GM21825 (cell line): ENCODE data around the gene RREB1.
"Not testable (repeated sequence)": the region's sequence is repeated elsewhere in the genome, so short reads cannot be mapped to it uniquely, and the experiment has no call there.

Source experiments
- ATAC-seq: cut with Tn5 transposase; IDR thresholded peaks from one replicate; pipeline ENCODE4 v1.9.1; 2021; ENCODE audit warnings: mild to moderate bottlenecking, moderate library complexity; ENCODE audit not compliant: unreplicated experiment

Gene RREB1

DNA sequence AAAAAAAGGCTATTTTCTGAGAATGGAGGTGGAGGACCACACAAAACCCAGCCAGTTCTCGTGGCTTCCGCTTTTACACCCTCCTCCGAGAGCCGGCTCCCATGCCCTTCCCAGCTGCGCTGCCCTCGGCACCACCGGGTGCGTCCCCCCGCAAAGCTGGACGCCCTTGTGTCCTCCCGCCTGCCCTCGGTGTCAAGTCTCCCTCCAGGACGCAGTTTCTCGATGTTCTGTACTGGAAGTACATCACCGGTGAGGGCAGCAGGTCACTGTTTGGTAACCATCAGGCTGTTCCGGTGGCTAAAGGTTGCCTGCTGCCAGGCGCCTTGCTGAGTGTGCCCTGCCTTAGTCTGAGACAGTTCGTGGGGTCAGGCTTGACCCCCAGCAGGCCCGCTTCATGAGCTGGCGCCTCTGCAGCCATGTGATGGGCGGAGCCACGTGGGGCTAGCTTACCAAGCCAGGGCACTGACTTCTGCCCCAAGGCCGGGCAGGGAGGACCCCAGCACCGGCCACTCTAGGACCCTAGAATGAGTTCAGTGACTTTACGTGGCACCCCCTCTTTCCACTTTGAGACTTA lies 34.6 kb downstream of the RREB1 start:
- ATAC-seq = no peak

DNA sequence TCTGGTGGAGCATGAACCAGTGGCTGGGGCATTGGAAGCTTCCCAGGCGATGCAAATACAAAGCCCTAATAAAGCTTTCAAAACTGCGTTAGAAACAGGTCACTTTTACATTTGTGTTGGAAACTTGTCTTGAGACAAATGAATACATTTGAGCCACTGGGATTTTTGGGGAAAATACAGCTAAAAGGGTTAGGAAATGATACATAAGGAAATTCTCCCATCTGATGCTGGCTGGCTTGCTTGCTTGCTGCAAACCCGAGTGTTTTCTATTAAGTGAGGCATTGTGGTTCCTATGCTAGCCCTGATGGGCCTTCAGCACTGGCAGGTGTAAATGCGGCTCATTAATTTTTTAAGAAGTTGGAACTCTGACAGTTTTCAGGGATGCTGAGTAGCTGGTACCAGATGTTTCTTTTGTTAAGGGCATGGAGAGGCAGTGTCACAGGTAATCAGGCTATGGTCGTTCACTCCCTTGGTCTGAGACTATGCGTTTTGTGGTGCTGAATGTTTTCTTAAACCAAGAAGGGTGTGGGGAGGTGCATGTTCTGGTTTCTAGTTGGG lies 35.2 kb downstream of the RREB1 start:
- no peak for ATAC-seq

DNA sequence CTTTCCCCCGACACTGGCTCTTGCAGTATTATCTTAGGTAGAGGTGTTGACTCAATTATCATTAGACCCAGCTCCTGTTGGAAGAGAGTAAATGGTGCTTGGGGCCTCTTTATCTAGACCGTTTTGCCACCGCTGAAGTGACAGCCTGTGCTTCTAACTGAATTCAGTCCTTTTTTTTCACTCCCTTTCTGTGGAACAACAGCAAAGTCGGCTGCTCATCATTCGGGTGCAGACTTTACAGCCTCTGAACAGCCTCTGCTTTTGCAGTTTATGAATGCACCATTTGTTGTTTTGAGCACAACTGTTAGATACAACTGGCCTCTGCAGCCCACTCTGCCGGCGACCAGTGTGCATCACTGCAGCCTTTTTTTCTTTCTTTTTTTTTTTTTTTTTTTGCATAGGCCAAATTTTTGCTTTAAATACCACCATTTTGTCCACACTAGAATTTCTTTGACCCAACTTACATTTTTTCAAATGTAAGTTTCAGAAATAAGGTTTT lies 35.8 kb downstream of the RREB1 start:
- ATAC-seq = no peak

DNA sequence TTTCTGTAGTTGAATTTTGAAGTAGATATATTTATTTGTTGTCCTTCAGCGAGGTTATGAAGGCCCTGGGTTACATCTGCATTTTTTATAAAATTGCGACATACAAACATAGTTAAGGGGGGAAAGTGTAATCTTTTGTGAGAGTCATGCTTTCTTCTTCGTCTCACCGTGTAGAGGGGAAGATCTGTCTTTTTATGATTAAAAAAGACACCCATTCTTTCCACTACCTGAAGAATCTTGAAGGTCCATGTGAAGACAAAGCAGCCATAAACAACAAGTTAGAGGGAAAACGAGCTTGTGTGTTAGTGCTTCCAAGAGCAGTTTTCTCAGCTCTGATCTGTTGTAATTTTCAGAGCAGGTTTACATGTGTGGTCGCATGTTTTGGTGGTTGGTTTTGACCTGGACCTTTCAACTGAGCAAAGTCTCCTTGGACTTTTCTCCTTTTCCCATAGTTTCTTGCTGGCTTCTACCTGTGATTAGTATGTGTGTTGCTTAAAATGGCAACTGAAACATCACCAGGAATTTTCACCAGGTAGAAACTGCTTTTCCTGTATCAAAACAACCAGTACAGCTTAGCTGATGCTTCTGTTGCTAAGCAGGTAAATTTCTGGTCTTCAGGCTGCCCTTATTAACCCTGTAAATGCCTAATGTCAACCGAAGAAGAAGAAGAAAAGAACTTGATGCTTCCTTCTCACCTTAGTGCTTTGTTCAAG lies 37.3 kb downstream of the RREB1 start:
- no peak for ATAC-seq

DNA sequence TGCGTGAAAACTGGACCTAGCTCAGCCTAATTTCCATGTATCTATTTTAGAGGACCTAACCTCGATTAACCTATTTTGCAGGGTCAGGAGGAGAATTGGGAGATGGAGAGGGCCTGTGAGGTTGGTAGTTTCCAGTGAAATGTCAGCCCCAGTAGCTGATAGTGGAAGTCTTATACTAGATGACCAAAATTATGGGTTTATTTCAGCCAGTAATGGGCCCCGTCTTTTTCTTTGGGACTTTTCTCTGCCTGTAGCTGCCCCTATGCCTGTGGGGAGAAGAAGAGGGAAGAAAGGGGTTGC lies 37.8 kb downstream of the RREB1 start:
- ATAC-seq = no peak

DNA sequence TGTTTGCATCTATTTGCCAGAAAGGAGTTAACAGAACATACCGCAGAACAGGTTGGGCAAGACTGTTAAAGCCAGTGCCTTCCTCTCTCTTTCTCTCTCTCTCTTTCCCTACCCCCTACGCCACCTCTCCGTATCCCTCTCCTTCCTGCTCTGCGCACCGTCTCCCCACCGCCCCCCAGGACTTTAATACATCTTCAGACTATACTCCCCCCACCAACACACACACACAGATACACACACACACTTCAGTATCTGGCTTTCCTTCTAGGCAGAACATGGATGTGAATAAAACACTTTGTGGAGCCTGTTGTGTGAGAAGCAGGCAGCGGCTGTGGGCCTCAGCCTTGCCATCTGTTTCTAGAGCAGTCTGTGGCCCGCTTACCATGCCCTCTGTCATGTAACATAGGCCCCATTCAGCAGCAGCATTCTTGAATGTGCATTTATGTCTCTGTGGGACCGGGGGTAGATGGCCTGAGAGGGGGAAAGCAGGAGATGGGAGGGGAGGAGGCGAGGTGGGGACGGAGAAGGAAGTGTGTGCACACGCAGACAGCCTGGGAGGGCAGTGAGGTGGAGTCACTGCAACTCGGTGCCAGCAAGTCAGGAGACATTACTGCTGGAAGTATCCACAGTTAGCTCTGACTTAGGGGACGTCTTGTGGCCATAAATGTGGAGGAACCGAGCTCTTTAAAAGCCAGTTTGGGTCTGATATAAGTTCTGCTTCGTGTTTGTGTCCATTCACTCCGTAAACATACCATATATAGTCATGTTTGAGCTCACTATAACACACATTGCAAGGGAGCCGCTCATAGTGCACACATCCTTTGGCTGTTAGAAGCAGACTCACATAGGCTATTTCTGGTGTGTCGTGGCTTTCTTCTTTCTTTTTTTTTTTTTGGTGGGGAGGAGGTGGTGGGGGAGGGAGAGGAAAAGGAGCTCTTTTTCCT lies 38.4 kb downstream of the RREB1 start:
- peak; percentile 54 for ATAC-seq

DNA sequence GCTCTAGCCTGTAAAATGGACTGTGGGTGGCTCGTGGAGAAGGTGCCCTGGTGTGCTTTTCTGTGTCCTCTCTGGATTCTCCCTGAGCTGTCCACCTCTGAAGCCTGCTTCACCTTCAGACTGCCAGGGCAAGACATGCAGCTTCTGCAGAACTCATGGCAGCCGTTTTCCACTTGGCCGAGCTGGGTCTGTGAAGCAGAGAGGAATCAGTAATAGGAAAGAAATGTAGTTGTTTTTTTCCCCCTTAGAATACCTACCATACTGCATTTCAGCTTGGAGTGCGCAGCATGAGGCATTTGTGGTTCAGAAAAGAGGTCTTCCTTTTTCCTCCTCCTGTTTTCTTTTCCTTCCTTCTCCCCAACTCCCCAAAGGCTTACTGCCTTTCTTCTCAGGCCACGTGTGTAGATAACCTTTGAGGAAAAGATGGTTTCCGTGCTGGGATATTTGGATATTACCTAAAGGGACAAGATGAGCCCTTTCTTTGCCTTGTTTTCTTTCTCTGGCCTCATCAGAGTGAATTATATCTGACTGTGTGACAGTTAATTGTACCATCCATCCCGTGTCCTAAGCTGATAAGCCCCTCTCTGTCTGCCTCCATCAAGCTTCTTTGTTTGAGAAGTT lies 39.4 kb downstream of the RREB1 start:
- no peak for ATAC-seq

DNA sequence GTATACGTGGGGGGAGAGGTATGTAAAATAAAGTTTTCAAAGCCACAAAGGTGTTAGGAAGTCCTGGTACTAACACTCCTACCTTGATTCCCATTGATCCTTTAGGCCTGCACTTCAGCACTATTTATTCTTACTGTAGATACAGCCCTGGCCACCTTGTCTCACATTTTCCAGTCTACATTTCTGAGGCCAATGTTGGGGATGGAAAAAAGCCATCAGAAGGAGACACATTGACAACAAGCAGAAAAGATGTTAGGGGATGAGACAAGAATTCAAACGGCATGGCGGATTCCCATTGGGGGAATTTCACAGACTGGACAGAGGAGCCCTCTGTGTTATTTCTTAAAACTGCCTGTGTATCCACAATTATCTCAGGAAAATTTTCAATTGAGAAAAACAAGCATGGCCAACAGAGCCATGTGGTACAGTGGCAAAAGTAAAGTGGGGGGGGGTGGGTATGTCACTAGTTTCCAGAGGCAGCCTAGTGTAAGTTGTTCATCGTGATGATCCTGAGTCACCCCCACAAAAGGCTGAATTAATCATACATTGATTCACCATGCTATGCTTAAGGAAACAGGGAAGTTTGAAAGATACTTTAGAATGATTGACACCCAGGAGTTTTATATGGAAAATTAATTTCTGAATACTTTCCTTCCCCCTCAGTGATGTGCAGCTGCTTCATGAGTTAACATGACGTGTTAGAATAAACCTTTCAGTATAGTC lies 40.5 kb downstream of the RREB1 start:
- no peak for ATAC-seq

DNA sequence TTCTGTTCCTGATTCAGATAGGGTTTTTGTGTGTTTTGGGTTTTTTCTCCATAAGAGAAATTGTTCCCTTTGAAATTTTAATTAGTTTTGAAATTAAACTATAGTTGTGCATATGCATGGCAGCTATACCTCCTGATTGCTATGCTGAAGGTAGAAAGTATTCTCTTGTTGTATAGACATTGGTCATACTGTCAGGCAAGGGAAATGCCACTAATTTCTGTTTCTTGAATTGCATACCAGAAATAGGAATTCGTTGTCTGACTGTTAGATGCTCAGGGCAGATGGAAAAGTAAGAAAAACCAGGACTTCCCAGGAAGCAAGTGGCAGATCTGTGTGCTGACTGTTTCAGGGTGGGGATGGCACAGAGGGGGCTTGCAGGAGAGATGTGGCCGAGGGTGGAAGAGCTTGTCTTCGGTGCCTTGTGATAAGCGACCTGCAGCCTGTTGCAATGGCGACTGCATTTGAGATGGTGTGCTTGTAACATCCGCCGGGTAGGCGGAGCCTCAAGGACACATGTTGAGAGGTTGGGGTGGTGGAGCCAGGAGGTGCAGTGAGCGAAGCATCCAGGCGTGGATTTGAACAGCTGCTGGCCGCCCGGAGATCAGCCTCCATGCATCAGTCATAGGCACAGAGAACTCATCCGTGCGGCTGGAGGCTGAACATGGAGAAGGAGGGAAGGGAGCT lies 42.8 kb downstream of the RREB1 start:
- no peak for ATAC-seq

DNA sequence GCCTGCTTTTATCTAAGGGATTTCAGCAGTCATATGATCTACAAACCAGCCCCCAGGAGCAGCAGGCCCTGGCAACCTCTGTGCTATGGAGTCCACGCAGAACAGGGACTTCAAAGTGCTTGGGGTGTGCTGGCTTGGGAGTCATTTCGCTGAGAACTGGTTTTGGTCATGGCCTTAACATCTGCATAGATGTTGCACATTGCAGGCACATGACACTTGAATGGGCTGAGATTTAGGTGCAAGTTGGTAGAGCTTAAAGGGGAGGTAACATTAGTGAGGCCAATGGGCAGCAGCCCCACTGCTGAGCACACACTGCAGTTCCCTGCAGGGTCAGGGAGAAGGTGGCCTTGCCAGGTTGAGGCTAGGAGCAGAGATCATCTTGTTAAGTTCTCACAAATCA lies 43.6 kb downstream of the RREB1 start:
- no peak for ATAC-seq

DNA sequence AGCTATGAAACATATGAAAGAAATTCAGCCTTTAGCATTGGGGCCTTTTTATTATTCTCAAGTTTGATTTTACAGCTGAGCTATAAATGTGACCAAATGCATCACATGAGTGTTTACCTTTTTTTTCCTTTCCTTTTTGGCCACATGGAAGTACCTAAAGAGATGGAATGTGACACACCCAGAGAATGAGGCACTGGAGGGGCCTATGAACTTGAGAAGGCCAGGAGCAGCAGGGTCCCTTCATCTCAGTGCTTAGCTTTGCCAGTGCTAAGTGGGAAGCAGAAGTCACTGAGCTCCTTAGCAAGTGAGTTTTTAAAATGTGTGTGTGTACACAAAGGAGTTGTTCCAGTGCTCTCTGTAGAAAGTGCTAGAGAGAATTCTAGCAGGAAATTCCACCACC lies 44.7 kb downstream of the RREB1 start:
- ATAC-seq = no peak

DNA sequence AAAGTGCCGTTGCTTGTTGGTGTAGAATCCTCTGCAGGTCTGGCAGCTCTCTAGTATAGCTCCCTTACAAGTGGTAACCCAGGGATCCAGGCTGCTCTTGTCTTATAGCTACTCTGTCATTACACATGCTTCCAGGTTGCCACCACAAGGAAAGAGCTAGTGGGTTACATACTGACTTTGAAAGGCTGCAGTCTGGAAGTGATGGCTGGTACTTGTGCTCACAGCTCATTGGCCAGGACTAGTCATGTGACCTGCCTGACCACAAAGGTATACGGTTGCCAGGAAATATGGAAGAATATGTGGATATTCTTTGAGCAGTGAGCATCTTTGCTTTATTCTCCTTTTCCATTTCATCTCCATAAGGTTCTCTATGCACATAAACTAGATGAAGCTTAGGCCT lies 46.0 kb downstream of the RREB1 start:
- ATAC-seq = no peak

DNA sequence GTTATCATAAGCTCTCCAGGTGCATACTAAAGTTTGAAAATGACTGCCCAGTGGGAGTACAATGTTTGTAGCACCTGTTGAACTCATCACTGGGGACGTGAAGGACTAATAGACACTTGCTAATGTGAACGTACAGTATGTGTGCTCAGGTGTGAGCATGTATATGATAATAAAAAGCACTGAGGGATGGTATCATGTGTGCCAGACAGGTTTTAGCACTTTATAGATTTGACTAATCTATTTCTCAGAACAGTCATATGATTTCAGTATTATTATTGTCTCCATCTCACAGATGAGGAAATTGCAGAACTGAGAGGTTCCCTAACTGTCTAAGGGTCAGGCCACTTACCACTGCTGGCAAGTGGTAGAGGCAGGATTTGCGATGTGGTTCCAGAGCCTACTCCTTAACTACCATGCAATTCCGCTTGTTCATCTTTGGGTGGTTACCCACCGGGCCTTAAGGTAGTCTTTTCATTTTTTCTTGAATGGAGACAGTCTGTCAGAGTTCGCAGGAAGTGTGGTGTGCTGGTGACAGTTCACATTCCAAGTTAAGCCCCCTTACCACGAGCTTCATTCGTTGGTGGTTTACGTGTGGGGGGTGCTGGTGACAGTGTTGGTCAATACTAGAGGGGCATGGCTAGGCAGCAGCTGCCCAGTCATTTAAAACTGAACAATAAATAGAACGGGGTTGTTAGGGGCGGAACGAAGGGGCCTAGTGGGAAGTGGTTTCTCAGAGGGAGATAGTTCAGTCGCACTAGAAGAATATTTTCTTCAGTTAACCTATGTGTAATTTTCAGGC lies 46.8 kb downstream of the RREB1 start:
- peak; percentile 64 for ATAC-seq

DNA sequence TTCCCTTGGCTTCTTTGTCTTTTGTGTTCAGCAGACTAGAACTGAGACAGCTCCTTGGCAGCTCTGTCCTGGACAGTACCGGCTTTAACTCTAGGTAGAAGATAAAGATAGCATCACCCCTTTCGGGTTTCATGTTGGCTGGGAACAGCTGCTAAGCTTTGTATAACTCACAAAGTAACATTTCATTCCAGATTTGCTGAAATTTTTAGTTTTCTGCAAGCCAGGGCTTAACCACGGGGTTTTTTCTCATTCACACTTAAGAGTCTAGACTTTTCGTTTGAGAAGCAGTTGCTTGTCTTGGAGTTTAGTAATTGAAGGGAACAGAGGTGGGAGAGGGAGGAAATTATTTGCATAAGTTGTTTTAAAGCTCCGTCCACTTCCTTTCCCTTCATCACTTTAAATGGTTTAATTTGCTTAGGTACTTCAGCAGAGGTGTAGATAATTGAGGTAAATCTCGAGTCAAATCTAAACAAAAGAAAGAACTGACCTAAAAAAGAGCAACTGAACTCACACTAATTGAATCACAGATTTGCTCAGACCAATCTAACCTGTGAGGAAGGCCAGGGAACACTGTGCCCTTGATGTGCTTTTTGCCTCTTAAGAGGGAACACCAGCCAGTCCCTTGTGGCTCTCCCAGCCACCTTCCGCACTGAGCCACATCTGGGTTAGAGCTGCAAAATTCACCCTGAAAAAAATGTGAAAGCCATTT lies 48.3 kb downstream of the RREB1 start:
- peak; percentile 45 for ATAC-seq

DNA sequence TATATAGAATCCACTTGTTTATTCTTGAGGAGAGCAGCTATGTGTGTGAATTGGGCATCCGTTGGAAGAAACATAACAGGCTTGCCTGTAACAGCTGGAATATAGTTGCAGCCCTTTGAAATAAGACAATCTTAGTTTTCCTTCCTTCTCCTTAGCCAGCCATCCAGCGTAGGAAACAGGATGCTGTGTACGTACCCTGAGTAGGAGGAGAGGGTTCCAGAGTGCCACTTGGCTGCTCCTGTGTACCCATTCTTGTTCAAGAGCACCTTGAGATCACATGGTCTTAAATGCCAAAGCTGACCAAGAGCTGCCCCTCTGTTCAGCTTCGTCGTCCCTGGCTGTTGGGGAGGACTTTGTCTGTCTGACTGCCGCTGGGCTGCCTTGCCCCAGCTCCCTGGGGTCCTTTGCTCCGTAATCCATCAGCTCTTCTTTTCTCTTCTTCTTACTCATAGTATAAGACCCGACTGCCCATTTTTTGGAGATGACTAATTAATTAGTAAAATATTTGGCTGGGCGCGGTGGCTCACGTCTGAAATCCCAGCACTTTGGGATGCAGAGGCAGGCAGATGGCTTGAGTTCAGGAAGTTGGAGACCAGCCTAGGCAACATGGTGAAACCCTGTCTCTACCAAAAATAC lies 49.0 kb downstream of the RREB1 start:
- ATAC-seq = no peak

DNA sequence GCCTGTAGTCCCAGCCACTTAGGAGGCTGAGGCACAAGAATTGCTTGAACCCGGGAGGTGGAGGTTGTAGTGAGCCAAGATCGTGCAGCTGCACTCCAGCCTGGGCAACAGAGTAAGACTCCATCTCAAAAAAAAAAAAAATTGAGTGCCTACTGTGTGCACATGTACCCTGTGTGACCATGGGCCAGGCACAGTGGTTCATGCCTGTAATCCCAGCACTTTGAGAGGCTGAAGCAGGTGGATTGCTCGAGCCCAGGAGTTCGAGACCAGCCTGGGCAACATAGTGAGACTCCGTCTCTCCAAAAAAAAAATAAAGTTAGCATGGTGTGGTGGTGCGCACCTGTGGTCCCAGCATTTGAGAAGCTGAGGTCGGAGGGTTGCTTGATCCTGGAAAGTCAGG lies 49.5 kb downstream of the RREB1 start:
- ATAC-seq = not testable (repeated sequence)

DNA sequence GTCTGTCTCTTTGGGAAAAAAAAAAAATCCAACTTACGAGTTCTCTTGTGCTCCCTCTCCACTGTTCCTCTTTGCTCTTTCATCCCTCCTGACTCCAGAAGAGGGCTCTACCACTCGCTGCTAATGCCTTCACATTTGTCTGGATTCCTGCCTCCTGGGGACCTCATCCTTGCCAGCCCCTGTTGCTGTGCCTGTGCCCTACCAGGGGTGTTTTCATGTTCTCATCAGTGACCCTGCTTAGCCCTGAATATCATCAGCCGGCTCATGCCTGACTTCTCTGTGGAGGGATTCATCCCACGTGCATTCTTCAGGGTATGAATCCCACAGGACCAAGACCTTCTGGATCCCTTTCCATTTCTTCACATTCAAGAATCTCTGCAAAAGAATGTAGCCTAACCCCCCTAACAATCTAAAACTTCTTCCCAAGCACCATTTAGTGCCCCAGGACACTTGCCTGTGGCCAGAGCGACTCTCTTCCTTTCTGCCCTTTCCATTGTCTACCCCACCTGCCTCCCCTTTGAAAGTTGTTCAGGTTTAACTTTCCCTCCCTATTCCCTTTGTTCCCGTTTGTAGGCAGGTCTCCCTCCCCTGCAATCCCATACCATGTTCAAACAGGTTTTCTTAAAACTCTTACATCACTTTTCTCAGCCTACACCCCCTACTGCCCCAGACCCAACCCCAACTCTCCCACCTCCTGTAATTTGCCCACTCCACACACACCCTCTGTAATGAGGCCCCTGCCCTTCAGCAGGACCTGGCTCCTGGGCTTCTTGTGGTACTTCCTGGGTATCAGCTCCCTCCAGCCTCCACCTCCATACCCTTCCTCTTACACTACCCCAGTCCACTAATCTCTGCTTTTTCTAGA lies 50.2 kb downstream of the RREB1 start:
- ATAC-seq = no peak
